HS-5 (cell line): ENCODE measurements around the gene SCN8A.

Experiments used
- DNase-seq: peaks from one replicate; pipeline ENCODE4 v3.0.0-alpha.2; 2012; ENCODE audit warnings: low read depth

The SCN8A gene

GRCh38 chr12:51833448-51834227, 242.6 kb downstream of the SCN8A start:
- no peak for DNase-seq

GRCh38 chr12:51834411-51834810, 243.4 kb downstream of the SCN8A start:
- DNase-seq: no peak

- no peak for DNase-seq
Measured at GRCh38 chr12:51836041-51836826, 245.2 kb downstream of the SCN8A start.

- DNase-seq: no peak
Measured at GRCh38 chr12:51836827-51837173, 245.8 kb downstream of the SCN8A start.

- no peak for DNase-seq
Measured at GRCh38 chr12:51837286-51837685, 246.3 kb downstream of the SCN8A start.

GRCh38 chr12:51838036-51838435, 247.0 kb downstream of the SCN8A start:
- no peak for DNase-seq

GRCh38 chr12:51838762-51839161, 247.7 kb downstream of the SCN8A start:
- DNase-seq: no peak

GRCh38 chr12:51839310-51839947, 248.4 kb downstream of the SCN8A start:
- DNase-seq: no peak

GRCh38 chr12:51840966-51841365, 249.9 kb downstream of the SCN8A start:
- no peak for DNase-seq

GRCh38 chr12:51841727-51842126, 250.7 kb downstream of the SCN8A start:
- DNase-seq: no peak

- DNase-seq: no peak
Measured at GRCh38 chr12:51844854-51845253, 253.8 kb downstream of the SCN8A start.

GRCh38 chr12:51845482-51845881, 254.4 kb downstream of the SCN8A start:
- no peak for DNase-seq

- DNase-seq: no peak
Measured at GRCh38 chr12:51846271-51846691, 255.2 kb downstream of the SCN8A start.

GRCh38 chr12:51846911-51847642, 256.0 kb downstream of the SCN8A start:
- DNase-seq: no peak

GRCh38 chr12:51847643-51848325, 256.8 kb downstream of the SCN8A start:
- no peak for DNase-seq

GRCh38 chr12:51848326-51848727, 257.3 kb downstream of the SCN8A start, which contains the start of gene FIGNL2:
FIGNL2 (minus strand) TSS chr12:51848718; CDS start chr12:51822413, 26,305 bp downstream.
- no peak for DNase-seq

GRCh38 chr12:51848841-51849735, 258.1 kb downstream of the SCN8A start:
- DNase-seq: no peak

GRCh38 chr12:51850081-51850964, 259.3 kb downstream of the SCN8A start:
- DNase-seq: no peak

GRCh38 chr12:51850965-51851299, 259.9 kb downstream of the SCN8A start:
- DNase-seq: no peak
